C4-2B (cell line): ENCODE data around the gene NOS1.

Experiments used
- CTCF ChIP-seq: fragments of 450-650 bp; conservative IDR thresholded peaks from 2 replicates; pipeline ENCODE4 v1.5.1; 2017; ENCODE audit warnings: mild to moderate bottlenecking
- ZFX ChIP-seq: fragments of 450-650 bp; IDR thresholded peaks from 2 replicates; pipeline ENCODE4 v1.6.1; 2017

GRCh38 chr12:117273091-117273490, 88.3 kb downstream of the NOS1 start:
- TF ChIP-seq CTCF, result no peak
- no peak for TF ChIP-seq ZFX
